Ovary (tissue), 9 donors: ENCODE measurements around the gene CALML4. TPM values are rescaled to one million over a fixed set of nuclear protein-coding genes. Genes with fewer than 3 reads are reported as not detected.

Experiments
- DNase-seq, 5 donors: peaks; one replicate each; pipeline ENCODE4 v3.0.0-alpha.2; 2019 to 2020
- H3K27ac ChIP-seq, 2 donors: fragments of 200-600 bp; one replicate each; pipeline versions ENCODE4 v1.5.1 to v1.8.0; 2019 to 2022
- H3K27me3 ChIP-seq: fragments of 200-600 bp; one replicate; pipeline ENCODE4 v1.8.0; 2022
- H3K36me3 ChIP-seq: fragments of 200-600 bp; sonication (generic); one replicate; pipeline ENCODE4 v1.5.1; 2019
- H3K4me1 ChIP-seq: one replicate; pipeline ENCODE4 v1.8.1; 2013; ENCODE audit warnings: mild to moderate bottlenecking, moderate library complexity; ENCODE audit not compliant: insufficient read depth
- H3K4me3 ChIP-seq: fragments of 200-600 bp; sonication (generic); one replicate; pipeline ENCODE4 v1.5.1; 2017
- H3K9me3 ChIP-seq, 2 donors: fragments of 200-600 bp in 1 of 2; sonication (generic) in 1 of 2; one replicate each; pipeline versions ENCODE4 v1.5.1 to v1.8.1; 2013 to 2019; ENCODE audit warnings: mild to moderate bottlenecking in 1 of 2, moderate library complexity in 1 of 2
- CTCF ChIP-seq, 3 donors: fragments of 450-650 bp in 2 of 3; fragments of 200-600 bp in 1 of 3; IDR thresholded peaks; one replicate each; pipeline versions ENCODE4 v1.5.1 to v1.8.0; 2016 to 2022; ENCODE audit warnings: antibody characterized with exemption in 3 of 3, mild to moderate bottlenecking in 1 of 3
- EP300 ChIP-seq: sonication (generic); formaldehyde crosslinking; IDR thresholded peaks from one replicate; pipeline ENCODE4 v1.6.1; 2017; ENCODE audit warnings: antibody characterized with exemption
- POLR2A ChIP-seq: fragments of 450-650 bp; IDR thresholded peaks from one replicate; pipeline ENCODE4 v1.6.1; 2017; ENCODE audit warnings: antibody characterized with exemption, mild to moderate bottlenecking, moderate library complexity
- WGBS, 3 donors: extraction: QIAGEN DNeasy Blood & Tissue Kit in 1 of 3; methylation state at CpG; one replicate each; pipeline versions ENCODE4 v1.1.5 to v1.1.7; 2013 to 2017; 5-methylcytosine and 5-hydroxymethylcytosine counted together
- intact Hi-C, 4 donors: fragments of 100-400 bp; cut with DNase I; formaldehyde crosslinking; loops; one replicate each; pipeline versions ENCODE4 v1.11.0 to v1.15.1; 2022 to 2023
- polyA plus RNA-seq, 2 donors: library from polyadenylated mRNA; stranded (reverse); fragments of 200-250 nt in 1 of 2; fragments of 350-450 nt in 1 of 2; fragmentation: Illumina TruSeq in 1 of 2; extraction: RNeasy Lipid Tissue Mini Kit (QIAGEN cat#74804) in 1 of 2; gene quantifications; one replicate each; pipeline ENCODE4 v1.2.3, GENCODE V29; 2013 to 2014
- total RNA-seq, 7 donors: library from RNA; depleted of rRNA in 2 of 7; stranded (reverse); fragments of >200 nt in 2 of 7; fragmentation: NEBNext Ultra II Directional in 3 of 7; extraction: Animal tissue kit (Norgen Biotek cat#: 25700) in 3 of 7; gene quantifications; one replicate each; pipeline versions ENCODE4 v1.1.0 to v1.2.4, GENCODE V29; 2016 to 2023
- donor health status: DM: no; HTN: no; CAD: no; lungs with moderate emphysema.
- donor health status: DM: no; HTN: no; CAD: no.
- donor health status: Bipolar disorder and iron deficiency.
- donor health status: DM: yes; HTN: yes; CAD: no.
- donor health status: DM: no; HTN: no; CAD: no.
- donor health status: DM: yes; HTN: yes; CAD: no.

CALML4 gene
- total and polyA plus RNA-seq, 9 donors = 2.5 to 9.5 (median 3.2) TPM

- Histone ChIP-seq H3K9me3 (no peaks in the 10 kb centered on the region), H3K4me1 (peaks cover 18% of the 10 kb centered on the region), H3K27me3 (no peaks in the 10 kb centered on the region), H3K4me3 (no peak overlapping the region), H3K36me3 (no peaks in the 10 kb centered on the region), H3K27ac (peak overlapping the region in 1 of 2 donors; percentile 20)
- WGBS, 3 donors = 61 to 67% (median 62%) methylated on average over 17 of the region's 17 CpGs
- DNase-seq = peak in 1 of 5 donors; percentile 24
- TF ChIP-seq CTCF (IDR thresholded peaks at IDR 0.05) = no peak
- TF ChIP-seq EP300 = no peak
- TF ChIP-seq POLR2A = no peak
- intact Hi-C loops = loop anchor here in 1 of 4 donors (10.0 kb wide), 1 partner anchor 1022 kb away; no protein-coding TSS in a partner anchor
Observed at GRCh38 chr15:68196445-68197169, 8.5 kb downstream of the CALML4 start.

- TF ChIP-seq CTCF (IDR thresholded peaks at IDR 0.05) = no peak
- no peak for TF ChIP-seq EP300
- TF ChIP-seq POLR2A = no peak
- intact Hi-C loops = loop anchor here in 1 of 4 donors (10.0 kb wide), 1 partner anchor 1021 kb away; no protein-coding TSS in a partner anchor
- DNase-seq = no peak
- 88 to 91% (median 89%) methylated on average over 8 of the region's 8 CpGs for WGBS, 3 donors
- Histone ChIP-seq H3K4me3 (no peak overlapping the region), H3K36me3 (no peaks in the 10 kb centered on the region), H3K27me3 (no peaks in the 10 kb centered on the region), H3K27ac (no peak overlapping the region), H3K9me3 (no peaks in the 10 kb centered on the region), H3K4me1 (peaks cover 14% of the 10 kb centered on the region)
Observed at GRCh38 chr15:68195336-68196112, 9.6 kb downstream of the CALML4 start.

GRCh38 chr15:68192804-68193486, 12.2 kb downstream of the CALML4 start:
- Histone ChIP-seq H3K36me3 (no peaks in the 10 kb centered on the region), H3K27me3 (no peaks in the 10 kb centered on the region), H3K27ac (no peak overlapping the region), H3K9me3 (no peaks in the 10 kb centered on the region), H3K4me1 (peaks cover 10% of the 10 kb centered on the region), H3K4me3 (no peak overlapping the region)
- intact Hi-C loops = loop anchor here in 1 of 4 donors (10.0 kb wide), 1 partner anchor 1018 kb away; no protein-coding TSS in a partner anchor
- TF ChIP-seq POLR2A (no peak), CTCF (IDR thresholded peaks at IDR 0.05) (no peak), EP300 (no peak)
- 90 to 95% (median 91%) methylated on average over 5 of the region's 5 CpGs for WGBS, 3 donors
- DNase-seq = no peak

GRCh38 chr15:68192117-68192516, 13.0 kb downstream of the CALML4 start:
- Histone ChIP-seq H3K27me3 (no peaks in the 10 kb centered on the region), H3K36me3 (no peaks in the 10 kb centered on the region), H3K4me3 (no peak overlapping the region), H3K27ac (no peak overlapping the region), H3K9me3 (no peaks in the 10 kb centered on the region), H3K4me1 (peaks cover 4% of the 10 kb centered on the region)
- no peak for TF ChIP-seq POLR2A
- TF ChIP-seq CTCF (IDR thresholded peaks at IDR 0.05) = no peak
- DNase-seq = no peak
- intact Hi-C loops = loop anchor here in 1 of 4 donors (10.0 kb wide), 1 partner anchor 1017 kb away; no protein-coding TSS in a partner anchor
- 89 to 96% (median 91%) methylated on average over 4 of the region's 4 CpGs for WGBS, 3 donors
